Inflammatory macrophage (primary cell): ENCODE results near the gene MAPK8IP1.

Experiments
- DNase-seq, 2 donors: peaks; one replicate each; pipeline ENCODE4 v3.0.0-alpha.2; 2020 to 2022

The MAPK8IP1 gene

GRCh38 chr11:45913514-45913913 lies 28.1 kb downstream of the MAPK8IP1 start:
- no peak for DNase-seq

DNA sequence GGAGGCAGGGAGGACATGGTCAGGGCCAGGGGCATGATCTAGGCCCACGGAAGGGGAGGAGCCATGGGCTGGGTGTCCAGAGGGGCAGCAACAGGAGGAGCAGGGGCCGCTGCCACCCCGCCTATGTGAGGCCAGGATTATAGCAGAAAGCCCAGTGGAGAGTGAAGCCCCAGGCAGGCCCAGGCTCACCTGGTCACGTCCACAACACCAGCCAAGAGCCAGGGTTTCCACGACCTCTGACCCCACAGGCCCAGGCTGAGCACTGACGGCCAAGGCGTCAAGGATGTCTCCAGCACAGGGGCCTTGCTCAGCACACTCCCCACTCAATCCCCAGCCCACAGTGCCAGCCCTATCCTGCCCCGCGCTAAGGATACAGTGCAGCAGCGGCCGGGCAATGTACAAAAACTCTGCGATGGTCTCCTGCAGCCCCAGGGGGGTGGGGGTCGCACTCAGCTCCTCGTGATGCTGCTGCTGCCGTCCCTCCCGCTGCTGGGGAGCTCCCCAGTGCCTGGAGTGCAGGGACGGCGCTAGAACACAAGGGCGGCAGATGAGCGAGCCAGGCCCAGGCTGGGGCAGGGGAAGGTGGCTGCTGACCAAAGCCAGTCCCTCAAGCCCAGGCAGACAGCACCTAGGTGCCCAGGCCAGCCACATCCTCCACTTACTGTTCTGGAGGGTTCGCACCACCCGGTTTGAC lies 28.6 kb downstream of the MAPK8IP1 start:
- no peak for DNase-seq

GRCh38 chr11:45915446-45915845 lies 30.0 kb downstream of the MAPK8IP1 start:
- DNase-seq = no peak

DNA sequence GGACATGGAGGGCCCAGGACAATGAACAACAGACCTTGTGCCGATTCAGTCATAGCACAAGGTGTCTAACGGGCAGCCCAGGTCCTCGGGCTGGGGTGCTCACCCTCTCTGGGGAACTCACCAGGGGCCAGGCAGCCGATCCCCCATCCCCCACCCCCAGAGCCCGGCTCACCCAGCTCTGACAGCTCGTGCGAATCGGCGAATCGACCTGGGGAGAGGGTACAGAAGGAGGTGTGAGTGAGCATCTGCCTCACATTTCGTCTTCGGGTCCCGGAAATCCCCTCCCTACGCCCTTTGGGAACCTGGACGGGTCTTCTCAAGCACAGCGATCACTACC lies 31.8 kb downstream of the MAPK8IP1 start:
- DNase-seq = no peak

DNA sequence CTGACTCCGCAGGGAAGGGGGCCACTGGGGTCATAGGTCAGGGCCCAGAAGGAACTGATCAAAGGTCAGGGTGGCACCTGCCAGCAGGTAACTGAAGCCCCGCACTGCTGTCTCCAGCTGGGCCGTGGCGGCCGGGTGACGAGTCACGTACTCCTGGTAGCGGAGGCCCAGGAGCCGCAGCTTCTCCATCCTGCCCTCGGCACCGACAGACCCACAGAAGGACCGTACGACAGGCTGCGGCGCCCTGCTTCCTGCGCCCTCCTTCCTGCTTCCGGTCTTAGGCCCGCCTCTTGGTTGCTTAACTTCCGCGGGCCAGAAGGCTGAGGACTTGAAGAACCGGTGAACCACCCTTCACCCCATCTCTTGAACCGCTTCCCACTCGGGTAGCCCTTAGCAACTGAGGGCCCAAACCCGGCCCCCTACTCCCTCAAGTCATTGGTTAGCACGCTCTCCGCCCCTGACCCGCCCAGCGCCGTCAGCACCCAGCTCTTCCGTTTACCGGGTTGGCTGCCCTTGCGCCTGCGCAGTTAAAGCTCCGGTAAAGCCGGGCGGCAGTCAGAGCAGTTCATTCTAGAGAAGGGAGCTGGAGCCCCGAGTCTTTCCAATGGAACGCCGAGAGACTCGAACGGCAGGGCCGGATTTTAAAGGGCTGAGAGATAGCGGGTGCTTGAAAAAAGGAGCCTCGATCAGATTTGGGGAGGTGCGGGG lies 32.3 kb downstream of the MAPK8IP1 start, which contains the start of gene PEX16:
Gene PEX16 (minus strand): TSS at position 255 of the 708 bp plus-strand sequence. CDS start 66 bp downstream, at position 189.
- peak; percentile 99 to 100 for DNase-seq

GRCh38 chr11:45918331-45918941 lies 33.0 kb downstream of the MAPK8IP1 start:
- DNase-seq = peak; percentile 69 to 73

GRCh38 chr11:45918962-45919675 lies 33.7 kb downstream of the MAPK8IP1 start:
- no peak for DNase-seq

GRCh38 chr11:45919806-45920530 lies 34.5 kb downstream of the MAPK8IP1 start:
- DNase-seq = no peak

GRCh38 chr11:45920531-45921477 lies 35.4 kb downstream of the MAPK8IP1 start:
- no peak for DNase-seq

GRCh38 chr11:45921561-45922424 lies 36.3 kb downstream of the MAPK8IP1 start:
- DNase-seq = no peak

- no peak for DNase-seq
These were observed 37.1 kb downstream of the MAPK8IP1 start, which contains the start of gene LARGE2 for GRCh38 chr11:45922425-45923082. LARGE2 (plus strand) TSS chr11:45922656; CDS start chr11:45922883, 227 bp downstream.

DNA sequence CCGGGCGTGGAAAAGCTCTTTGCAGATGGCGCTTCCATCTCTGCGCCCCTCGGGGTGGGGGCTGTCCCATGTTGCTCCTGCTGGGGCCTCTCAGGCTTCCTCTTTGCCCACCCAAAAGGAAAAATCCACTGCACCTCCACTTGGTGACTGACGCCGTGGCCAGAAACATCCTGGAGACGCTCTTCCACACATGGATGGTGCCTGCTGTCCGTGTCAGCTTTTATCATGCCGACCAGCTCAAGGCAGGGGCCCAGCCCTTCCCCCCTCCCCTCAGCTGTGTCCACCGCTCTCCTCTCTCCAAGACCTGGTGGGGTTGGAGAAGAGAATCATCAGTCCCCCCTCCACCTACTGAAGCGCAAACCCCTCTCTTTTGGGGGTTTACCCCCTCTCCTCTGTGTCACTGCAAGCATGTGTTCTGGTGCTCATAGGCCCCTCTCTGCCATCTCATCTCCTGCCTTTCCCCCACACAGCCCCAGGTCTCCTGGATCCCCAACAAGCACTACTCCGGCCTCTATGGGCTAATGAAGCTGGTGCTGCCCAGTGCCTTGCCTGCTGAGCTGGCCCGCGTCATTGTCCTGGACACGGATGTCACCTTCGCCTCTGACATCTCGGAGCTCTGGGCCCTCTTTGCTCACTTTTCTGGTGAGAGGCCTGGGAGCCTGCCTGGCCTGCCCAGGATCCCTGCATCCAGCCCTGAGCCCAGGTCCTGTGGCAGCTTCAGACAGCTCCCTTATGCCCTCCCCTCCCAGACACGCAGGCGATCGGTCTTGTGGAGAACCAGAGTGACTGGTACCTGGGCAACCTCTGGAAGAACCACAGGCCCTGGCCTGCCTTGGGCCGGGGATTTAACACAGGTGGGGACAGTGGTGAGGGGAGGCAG lies 38.8 kb downstream of the MAPK8IP1 start:
- DNase-seq = no peak

GRCh38 chr11:45924927-45925326 lies 39.5 kb downstream of the MAPK8IP1 start:
- DNase-seq = no peak

- no peak for DNase-seq
These were observed 40.1 kb downstream of the MAPK8IP1 start for GRCh38 chr11:45925550-45925949.

DNA sequence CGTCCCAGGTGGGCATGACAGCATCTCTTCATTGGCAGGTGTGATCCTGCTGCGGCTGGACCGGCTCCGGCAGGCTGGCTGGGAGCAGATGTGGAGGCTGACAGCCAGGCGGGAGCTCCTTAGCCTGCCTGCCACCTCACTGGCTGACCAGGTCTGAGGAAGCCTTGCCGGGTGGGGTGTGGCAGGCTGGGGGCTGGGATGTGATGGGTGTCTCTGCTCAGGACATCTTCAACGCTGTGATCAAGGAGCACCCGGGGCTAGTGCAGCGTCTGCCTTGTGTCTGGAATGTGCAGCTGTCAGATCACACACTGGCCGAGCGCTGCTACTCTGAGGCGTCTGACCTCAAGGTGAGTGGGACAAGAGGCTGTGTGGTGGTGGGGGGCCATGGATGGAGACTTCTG lies 40.5 kb downstream of the MAPK8IP1 start:
- no peak for DNase-seq

- no peak for DNase-seq
These were observed 41.3 kb downstream of the MAPK8IP1 start for GRCh38 chr11:45926536-45927331.

GRCh38 chr11:45927332-45927683 lies 41.9 kb downstream of the MAPK8IP1 start:
- no peak for DNase-seq
